ENCODE results near the gene MYLK4. TPM values are rescaled to one million over a fixed set of nuclear protein-coding genes. Genes with fewer than 3 reads are reported as not detected.

Gene MYLK4
- total and polyA plus RNA-seq, 2 donors (not counting 3 experiments of a cell fraction or from before 2014, with no cell fraction given), result 0.41 to 0.62 TPM

DNA sequence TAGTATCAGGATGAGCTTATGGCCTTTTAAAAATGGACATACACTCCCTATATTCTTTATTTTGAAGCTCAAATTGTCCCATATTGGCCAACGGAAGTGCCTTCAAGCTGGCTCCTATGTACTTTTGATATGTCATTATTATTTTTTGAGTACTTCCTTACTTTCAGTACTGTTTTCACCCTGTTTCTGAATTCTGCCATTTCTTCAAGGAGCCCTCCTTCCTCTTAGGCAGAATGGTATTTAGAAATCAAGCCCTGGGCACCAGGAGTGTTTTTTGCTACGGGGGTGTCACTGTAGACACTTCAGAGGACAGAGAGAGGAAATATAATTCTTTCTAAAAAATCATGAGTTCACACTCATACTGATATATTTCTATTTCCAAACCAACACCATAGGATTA, 5.5 kb upstream of the MYLK4 start:
- no peak for FAIRE-seq
- Histone ChIP-seq H3K27me3 (ENCODE audit: control insufficient read depth in 2 of 2, insufficient read depth in 2 of 2, low read length in 2 of 2) (peaks cover 0 to 1% of the 10 kb centered on the region in 2 experiments), H3K9ac (replicated peaks; ENCODE audit: extremely low read depth, insufficient read depth, low read length) (no peak overlapping the region), H3K9me3 (replicated peaks; ENCODE audit: control insufficient read depth, insufficient read depth, low read length) (no peaks in the 10 kb centered on the region), H2AFZ (ENCODE audit: low read depth, low read length) (no peak overlapping the region), H3K36me3 (ENCODE audit: control insufficient read depth in 2 of 2, extremely low read depth in 1 of 2, insufficient read depth in 2 of 2, low read length in 2 of 2) (no peaks in the 10 kb centered on the region), H3K27ac (ENCODE audit: insufficient read depth, low read depth, low read length) (no peak overlapping the region), H4K20me1 (replicated peaks; ENCODE audit: control insufficient read depth, extremely low read depth, insufficient read depth, low read length) (no peaks in the 10 kb centered on the region), H3K9me1 (replicated peaks; ENCODE audit: control insufficient read depth, extremely low read depth, insufficient read depth, low read length) (no peaks in the 10 kb centered on the region), H3K4me1 (ENCODE audit: control insufficient read depth, extremely low read depth, insufficient read depth, low read length) (no peaks in the 10 kb centered on the region), H3K79me2 (ENCODE audit: control insufficient read depth, insufficient read depth, low read length) (no peaks in the 10 kb centered on the region), H3K4me2 (ENCODE audit: insufficient read depth, low read length) (no peak overlapping the region), H3K4me3 (replicated peaks in 1 of 3; ENCODE audit: insufficient read depth in 1 of 3, low read depth in 1 of 3, low read length in 3 of 3) (no peak overlapping the region)
- no TSS peak for BruUV-seq (replicated peaks)
- ChIA-PET CTCF (interaction anchor here (6.8 kb wide), 1 partner anchor 18 kb away, joined by 53 read pairs; no protein-coding TSS in a partner anchor), POLR2A (no interaction called here)
- intact Hi-C loops (cut with micrococcal nuclease) (no loop called here), dilution Hi-C loops (cut with MboI; ENCODE audit: extremely low pct_ligation_motif_present, low sequenced_read_pairs) (no loop called here)
- DNase-seq (ENCODE audit: low read depth, low spot score), result no peak
- TF ChIP-seq GATA2 (IDR thresholded peaks at IDR 0.05; ENCODE audit: insufficient read depth, insufficient read length, low read depth, low read length) (no peak), POLR2AphosphoS5 (IDR thresholded peaks at IDR 0.05; ENCODE audit: insufficient read depth, low read depth, low read length) (no peak), POLR2A (IDR thresholded peaks at IDR 0.05; ENCODE audit: low read depth, low read length) (no peak), EZH2 (IDR thresholded peaks at IDR 0.05; ENCODE audit: borderline replicate concordance, low read depth, low read length, severe bottlenecking) (no peak), MYC (IDR thresholded peaks at IDR 0.05; ENCODE audit: low read depth, low read length) (no peak), JUN (IDR thresholded peaks at IDR 0.05; ENCODE audit: borderline replicate concordance, insufficient read depth, insufficient read length, low read depth) (no peak), FOS (IDR thresholded peaks at IDR 0.05; ENCODE audit: borderline replicate concordance, insufficient read depth, low read length) (no peak)
- TF ChIP-seq, protein P1, sequence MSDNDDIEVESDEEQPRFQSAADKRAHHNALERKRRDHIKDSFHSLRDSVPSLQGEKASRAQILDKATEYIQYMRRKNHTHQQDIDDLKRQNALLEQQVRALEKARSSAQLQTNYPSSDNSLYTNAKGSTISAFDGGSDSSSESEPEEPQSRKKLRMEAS (IDR thresholded peaks at IDR 0.05; ENCODE audit: insufficient read depth, insufficient read length), result no peak
- TF ChIP-seq, protein P2, sequence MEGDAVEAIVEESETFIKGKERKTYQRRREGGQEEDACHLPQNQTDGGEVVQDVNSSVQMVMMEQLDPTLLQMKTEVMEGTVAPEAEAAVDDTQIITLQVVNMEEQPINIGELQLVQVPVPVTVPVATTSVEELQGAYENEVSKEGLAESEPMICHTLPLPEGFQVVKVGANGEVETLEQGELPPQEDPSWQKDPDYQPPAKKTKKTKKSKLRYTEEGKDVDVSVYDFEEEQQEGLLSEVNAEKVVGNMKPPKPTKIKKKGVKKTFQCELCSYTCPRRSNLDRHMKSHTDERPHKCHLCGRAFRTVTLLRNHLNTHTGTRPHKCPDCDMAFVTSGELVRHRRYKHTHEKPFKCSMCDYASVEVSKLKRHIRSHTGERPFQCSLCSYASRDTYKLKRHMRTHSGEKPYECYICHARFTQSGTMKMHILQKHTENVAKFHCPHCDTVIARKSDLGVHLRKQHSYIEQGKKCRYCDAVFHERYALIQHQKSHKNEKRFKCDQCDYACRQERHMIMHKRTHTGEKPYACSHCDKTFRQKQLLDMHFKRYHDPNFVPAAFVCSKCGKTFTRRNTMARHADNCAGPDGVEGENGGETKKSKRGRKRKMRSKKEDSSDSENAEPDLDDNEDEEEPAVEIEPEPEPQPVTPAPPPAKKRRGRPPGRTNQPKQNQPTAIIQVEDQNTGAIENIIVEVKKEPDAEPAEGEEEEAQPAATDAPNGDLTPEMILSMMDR (IDR thresholded peaks at IDR 0.05; ENCODE audit: extremely low read depth in 1 of 2, insufficient read depth in 1 of 2, low read depth in 1 of 2, low read length in 2 of 2), result no peak
